NCI-H187 treated with DMSO at 0.1 percent for 48 hours (cell line): ENCODE results near the gene MSTN.

Source experiments
- DNase-seq: peaks from one replicate; lab custom pipeline; 2025; lab: John Stamatoyannopoulos, UW

MSTN gene

GRCh38 chr2:190062601-190063000 is at the start of gene MSTN:
Gene MSTN (minus strand): TSS chr2:190062729. CDS start chr2:190062596, 133 bp downstream.
- no peak for DNase-seq

- DNase-seq, result no peak
Measured at GRCh38 chr2:190111166-190111565, 48.6 kb upstream of the MSTN start.

- no peak for DNase-seq
Measured at GRCh38 chr2:190110699-190111098, 48.2 kb upstream of the MSTN start.

GRCh38 chr2:190110131-190110530 is 47.6 kb upstream of the MSTN start:
- no peak for DNase-seq

DNA sequence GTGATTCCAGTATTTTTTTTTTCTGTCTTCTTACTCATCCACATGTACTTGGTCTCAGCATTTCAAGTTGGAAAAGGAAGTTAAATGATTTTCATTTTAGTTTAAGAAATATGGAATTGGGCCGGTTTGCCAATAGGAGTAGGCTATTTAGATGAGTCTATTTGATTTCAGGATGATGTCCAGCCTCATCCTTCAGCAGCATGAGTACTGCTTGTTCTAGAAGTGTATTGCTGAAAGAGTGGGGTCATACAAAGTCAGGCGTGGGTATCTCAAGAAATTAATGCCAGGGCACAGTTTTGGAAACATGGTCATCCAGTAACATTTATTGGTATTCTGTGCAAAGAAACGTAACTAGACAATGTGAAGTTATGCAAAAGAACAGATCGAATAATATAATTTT is 44.9 kb upstream of the MSTN start:
- no peak for DNase-seq

DNA sequence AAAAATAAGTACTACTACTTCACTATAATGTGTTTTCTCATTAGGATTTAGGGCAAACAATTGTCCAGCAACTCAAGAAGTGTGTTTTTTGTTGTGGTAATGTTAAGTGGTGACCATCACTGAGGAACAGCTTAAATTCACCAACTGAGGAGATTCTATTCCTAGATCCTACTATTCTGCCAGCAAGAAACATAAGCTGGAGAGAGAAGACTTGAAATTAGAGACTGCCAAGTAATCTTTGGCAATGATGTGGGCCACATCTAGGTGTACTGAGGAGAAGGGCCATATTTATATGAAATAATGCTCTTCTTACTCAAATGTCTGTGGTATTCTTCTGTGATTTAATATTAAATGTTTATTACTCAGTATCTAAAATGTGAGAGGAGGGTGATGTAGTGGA is 44.3 kb upstream of the MSTN start:
- no peak for DNase-seq

DNA sequence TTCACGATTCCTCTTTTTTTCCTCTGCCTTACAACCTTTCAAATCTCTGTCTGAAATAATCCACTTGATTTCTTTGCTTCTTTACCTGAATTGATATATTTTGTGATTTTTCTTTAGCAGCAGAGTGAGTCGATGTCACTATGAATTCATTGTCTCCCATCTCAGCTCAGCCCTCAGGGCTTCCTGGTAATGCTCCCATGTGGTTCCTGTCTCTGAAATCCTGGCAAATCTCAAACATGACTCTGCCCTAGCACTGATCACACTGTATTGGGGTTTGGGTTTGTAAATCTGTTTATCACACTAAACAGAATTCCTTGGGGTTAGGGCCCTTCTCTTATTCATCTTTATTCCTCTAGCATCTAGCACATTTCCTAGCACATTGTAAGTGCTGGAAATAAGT is 43.0 kb upstream of the MSTN start:
- no peak for DNase-seq

- DNase-seq, result no peak
Measured at GRCh38 chr2:190103144-190103543, 40.6 kb upstream of the MSTN start.

DNA sequence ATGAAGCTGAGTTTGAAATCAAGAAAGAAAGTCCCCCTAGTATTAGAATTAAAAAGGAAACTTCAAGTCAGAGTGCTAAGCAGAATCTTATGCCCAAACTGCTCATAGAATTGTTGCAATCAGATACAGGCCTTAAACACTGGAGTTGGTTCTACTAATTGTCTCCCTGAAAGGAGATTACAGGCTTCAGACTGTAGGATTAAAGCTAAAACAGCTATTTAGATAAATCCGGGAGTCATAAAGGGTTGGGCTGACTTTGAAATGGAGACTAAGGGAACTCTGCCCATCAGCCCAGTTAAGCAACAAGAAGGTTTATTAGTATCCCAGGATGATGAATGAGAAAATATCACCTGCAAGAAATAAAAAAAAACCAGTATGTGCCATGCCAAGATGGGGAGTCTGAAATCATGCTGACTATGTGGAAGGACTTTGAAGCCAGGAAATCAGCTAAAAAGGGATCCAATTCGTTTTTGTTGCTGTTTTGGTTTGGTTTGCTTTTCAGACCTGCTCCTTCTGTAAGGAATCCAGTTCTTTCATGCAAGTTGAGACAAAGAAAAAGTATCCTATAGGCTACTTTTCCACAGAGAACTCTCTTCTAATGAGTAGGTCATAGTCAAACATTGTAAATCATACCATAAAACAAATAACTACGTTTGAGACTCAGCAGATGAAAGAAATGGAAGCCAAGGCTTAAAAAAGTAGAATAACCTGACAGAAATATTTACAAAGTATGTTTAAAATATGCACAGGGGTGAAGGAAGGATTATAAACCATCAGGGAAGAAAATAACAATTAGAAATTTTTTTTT is 37.6 kb upstream of the MSTN start:
- no peak for DNase-seq

GRCh38 chr2:190098851-190099250 is 36.3 kb upstream of the MSTN start:
- no peak for DNase-seq

GRCh38 chr2:190097115-190097514 is 34.6 kb upstream of the MSTN start:
- no peak for DNase-seq

DNA sequence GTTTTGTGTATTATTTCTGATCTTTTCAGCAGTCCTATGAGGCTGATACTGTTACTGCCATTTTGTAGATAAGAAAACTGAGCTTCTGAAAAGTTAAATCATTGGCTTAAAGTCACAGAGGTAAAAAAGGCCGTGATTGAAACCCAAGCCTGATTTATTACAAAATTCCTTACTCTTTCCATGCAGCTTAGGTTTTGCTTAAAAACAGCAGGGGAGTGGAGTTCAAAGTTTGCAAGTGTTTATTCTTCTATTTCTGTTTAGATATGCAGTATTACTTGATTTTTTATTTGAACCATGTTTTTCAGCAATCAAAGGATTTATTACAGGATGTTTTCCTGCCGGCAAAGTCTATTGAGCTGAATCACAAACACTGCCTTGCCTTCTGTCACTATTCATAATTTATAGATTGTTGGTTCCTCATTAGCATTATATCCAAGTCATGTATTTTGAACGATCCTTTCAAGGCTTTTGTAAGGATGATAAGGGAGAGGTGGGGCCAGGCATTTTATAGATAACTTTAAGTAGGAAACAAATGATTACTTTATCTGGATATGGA is 31.9 kb upstream of the MSTN start:
- DNase-seq, result no peak

DNA sequence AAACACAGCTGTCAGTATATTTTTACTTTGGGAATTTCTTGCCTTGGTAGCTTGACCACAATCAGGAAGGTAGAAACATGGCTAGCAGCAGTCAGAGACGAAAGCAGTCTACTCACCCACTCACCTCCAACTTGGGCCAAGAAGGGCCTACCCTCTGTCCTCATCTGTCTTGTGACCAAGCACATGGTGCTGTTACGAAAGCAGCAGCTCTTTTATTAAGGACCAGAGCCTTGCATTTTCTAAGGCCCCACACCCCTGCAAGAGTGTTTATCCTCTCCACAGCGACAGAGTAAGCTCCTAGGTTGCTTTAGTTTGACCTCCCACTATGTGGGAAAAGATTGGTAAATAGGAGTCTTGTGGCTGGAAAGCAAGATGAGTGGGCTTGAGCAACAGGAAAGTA is 31.3 kb upstream of the MSTN start:
- no peak for DNase-seq

- no peak for DNase-seq
Measured at GRCh38 chr2:190090148-190090547, 27.6 kb upstream of the MSTN start.

DNA sequence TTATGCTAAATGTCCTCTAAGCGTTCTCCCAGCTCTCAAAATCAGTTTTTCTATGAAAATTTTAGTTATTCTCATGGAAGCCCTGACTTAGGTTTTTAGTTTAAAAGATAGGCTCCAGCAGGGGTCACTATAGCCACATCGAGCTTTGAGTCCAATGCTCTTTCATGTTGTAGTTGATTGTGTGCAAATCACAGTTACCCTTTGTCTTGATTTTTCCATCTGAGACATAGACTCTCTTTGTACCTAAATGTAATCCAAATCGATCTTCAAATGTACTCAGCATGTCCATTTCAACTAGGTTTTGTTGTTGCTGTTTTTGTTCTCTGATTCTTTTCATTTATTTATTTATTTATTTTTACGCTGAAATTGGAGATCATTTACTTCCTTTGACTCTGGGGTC is 26.4 kb upstream of the MSTN start:
- DNase-seq, result no peak

DNA sequence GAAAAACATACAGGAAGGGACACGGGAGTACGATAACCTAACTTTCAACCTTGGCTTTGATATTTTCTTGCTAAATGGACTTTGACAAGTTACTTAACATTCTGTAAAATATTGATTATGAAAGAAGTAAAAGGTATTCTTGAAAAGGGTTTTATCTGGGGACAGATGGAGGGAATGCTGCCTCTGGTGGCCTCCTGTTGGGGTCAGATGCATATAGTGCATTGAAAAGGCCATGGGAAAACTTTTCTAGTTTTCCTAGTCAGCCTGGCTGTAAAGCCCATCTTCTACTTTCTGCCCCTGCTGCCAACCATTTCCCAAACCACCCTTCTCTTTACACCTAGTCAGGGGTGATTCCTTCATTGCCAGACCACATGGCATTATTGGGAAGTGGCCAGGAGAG is 22.2 kb upstream of the MSTN start:
- DNase-seq, result no peak

GRCh38 chr2:190082118-190082517 is 19.6 kb upstream of the MSTN start:
- DNase-seq, result no peak

DNA sequence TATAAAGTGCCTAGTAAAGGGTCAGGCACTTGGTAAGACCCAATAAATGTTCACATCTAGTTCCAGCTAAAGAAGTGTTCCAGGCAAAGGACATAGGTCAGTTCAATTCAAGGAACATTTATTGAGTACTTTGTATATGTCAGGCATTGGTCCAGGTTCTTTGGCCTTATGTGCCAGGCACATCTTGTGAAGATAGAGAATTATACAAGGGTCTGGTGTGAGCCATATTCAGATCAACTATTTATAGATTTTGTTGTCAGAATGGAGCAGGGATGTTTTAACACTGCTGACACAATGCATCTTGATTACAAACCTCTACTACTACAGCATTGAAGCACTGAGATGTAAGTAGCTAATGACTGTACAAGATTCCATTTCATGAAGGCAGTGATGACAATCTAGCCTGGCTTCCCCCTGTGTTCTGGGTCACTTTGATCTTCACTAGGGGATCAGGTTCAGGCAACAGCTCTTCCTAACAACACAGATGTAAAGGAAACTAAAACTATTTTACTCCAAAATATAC is 18.1 kb upstream of the MSTN start:
- no peak for DNase-seq

- no peak for DNase-seq
Measured at GRCh38 chr2:190079160-190079559, 16.6 kb upstream of the MSTN start.

- DNase-seq, result no peak
Measured at GRCh38 chr2:190075623-190076022, 13.1 kb upstream of the MSTN start.

GRCh38 chr2:190069936-190070696 is 7.6 kb upstream of the MSTN start:
- no peak for DNase-seq

- DNase-seq, result no peak
Measured at GRCh38 chr2:190068764-190069163, 6.2 kb upstream of the MSTN start.

- DNase-seq, result no peak
Measured at GRCh38 chr2:190065839-190066238, 3.3 kb upstream of the MSTN start.
